ENCODE measurements around the gene GRID1. TPM values are rescaled to one million over a fixed set of nuclear protein-coding genes. Genes with fewer than 3 reads are reported as not detected.

The GRID1 gene
- total RNA-seq, 4 donors from 2014 or later, result 17.2 to 28.1 (median 23.6) TPM

GRCh38 chr10:86164960-86165630 is 201.5 kb downstream of the GRID1 start:
- no peak overlapping the region for H3K27ac ChIP-seq
- TF ChIP-seq CTCF (IDR thresholded peaks at IDR 0.05) (no peak), POLR2A (IDR thresholded peaks at IDR 0.05) (no peak)
- intact Hi-C loops (cut with DNase I), result no loop called here
- H3K4me1 ChIP-seq, result peaks cover 0 to 15% of the 10 kb centered on the region in 2 donors
- H3K4me3 ChIP-seq (replicated peaks in 1 of 3), result no peak overlapping the region
- no peaks in the 10 kb centered on the region for H3K27me3 ChIP-seq
- H3K9me3 ChIP-seq, result no peaks in the 10 kb centered on the region
- 86 to 94% methylated on average over 8 of the region's 8 CpGs for WGBS, 2 donors
- no peak for DNase-seq
- no peaks in the 10 kb centered on the region for H3K36me3 ChIP-seq

- peak in 1 of 2 donors; percentile 14 for DNase-seq
- no peak overlapping the region for H3K4me3 ChIP-seq (replicated peaks in 1 of 3)
- no peaks in the 10 kb centered on the region for H3K27me3 ChIP-seq
- no peaks in the 10 kb centered on the region for H3K36me3 ChIP-seq
- 76 to 89% methylated on average over 6 of the region's 6 CpGs for WGBS, 2 donors
- peaks cover 0 to 15% of the 10 kb centered on the region in 2 donors for H3K4me1 ChIP-seq
- H3K9me3 ChIP-seq, result no peaks in the 10 kb centered on the region
- intact Hi-C loops (cut with DNase I), result no loop called here
- TF ChIP-seq POLR2A (IDR thresholded peaks at IDR 0.05) (no peak), CTCF (IDR thresholded peaks at IDR 0.05) (no peak)
- peak overlapping the region in 1 of 3 donors; percentile 1 for H3K27ac ChIP-seq
These were observed 202.3 kb downstream of the GRID1 start for GRCh38 chr10:86164174-86164774.

GRCh38 chr10:86163522-86164173 is 202.9 kb downstream of the GRID1 start:
- WGBS, 2 donors, result 64 to 66% methylated on average over 13 of the region's 13 CpGs

GRCh38 chr10:86162696-86163400 is 203.7 kb downstream of the GRID1 start:
- no peak for DNase-seq
- no peaks in the 10 kb centered on the region for H3K27me3 ChIP-seq
- peaks cover 0 to 15% of the 10 kb centered on the region in 2 donors for H3K4me1 ChIP-seq
- no peak for TF ChIP-seq POLR2A (IDR thresholded peaks at IDR 0.05)
- 98 to 100% methylated on average over 5 of the region's 5 CpGs for WGBS, 2 donors
- H3K27ac ChIP-seq, result no peak overlapping the region
- intact Hi-C loops (cut with DNase I), result no loop called here
- no peaks in the 10 kb centered on the region for H3K9me3 ChIP-seq
- H3K4me3 ChIP-seq (replicated peaks in 1 of 3), result no peak overlapping the region
- no peaks in the 10 kb centered on the region for H3K36me3 ChIP-seq

More at GRCh38 chr10:86163522-86164173, 202.9 kb downstream of the GRID1 start:
- no peak overlapping the region for H3K4me3 ChIP-seq (replicated peaks in 1 of 3)
- H3K9me3 ChIP-seq, result no peaks in the 10 kb centered on the region
- intact Hi-C loops (cut with DNase I), result no loop called here
- peak overlapping the region in 1 of 3 donors; percentile 1 for H3K27ac ChIP-seq
- TF ChIP-seq POLR2A (IDR thresholded peaks at IDR 0.05) (no peak), CTCF (IDR thresholded peaks at IDR 0.05) (no peak)
- no peak for DNase-seq
- H3K36me3 ChIP-seq, result no peaks in the 10 kb centered on the region
- no peaks in the 10 kb centered on the region for H3K27me3 ChIP-seq
- H3K4me1 ChIP-seq, result peaks cover 0 to 15% of the 10 kb centered on the region in 2 donors

- WGBS, 2 donors, result 72 to 84% methylated on average over 2 of the region's 2 CpGs
- Histone ChIP-seq H3K27ac (no peak overlapping the region), H3K9me3 (no peaks in the 10 kb centered on the region), H3K4me3 (replicated peaks in 1 of 3) (no peak overlapping the region), H3K36me3 (no peaks in the 10 kb centered on the region), H3K27me3 (no peaks in the 10 kb centered on the region), H3K4me1 (peaks cover 0 to 15% of the 10 kb centered on the region in 2 donors)
- TF ChIP-seq POLR2A (IDR thresholded peaks at IDR 0.05) (no peak), CTCF (IDR thresholded peaks at IDR 0.05) (no peak)
- no peak for DNase-seq
- intact Hi-C loops (cut with DNase I), result no loop called here
These were observed 204.6 kb downstream of the GRID1 start for GRCh38 chr10:86162036-86162435.

Data from thyroid gland (tissue), 4 donors.